A673 (cell line): Measurements from ENCODE around the gene PPM1M. TPM values are rescaled to one million over a fixed set of nuclear protein-coding genes. Genes with fewer than 3 reads are reported as not detected.

Experiments
- BruUV-seq: library from RNA; stranded (reverse); fragments of 400-500 nt; replicated peaks from 2 replicates; lab custom pipeline; 2021; lab: Mats Ljungman, UMichigan
- CTCF ChIA-PET: fragments of 300-600 bp; sonication (Branson Sonifier 250); formaldehyde crosslinking; loops from one replicate; lab custom pipeline; 2022; ENCODE audit warnings: antibody characterized with exemption; lab: Charles Lee
- POLR2A ChIA-PET: fragments of 300-600 bp; sonication (Branson Sonifier 250); formaldehyde crosslinking; loops from one replicate; lab custom pipeline; 2022; ENCODE audit warnings: antibody characterized with exemption; ENCODE audit not compliant: low non-redundant PET; lab: Charles Lee
- DNase-seq: peaks from one replicate; pipeline ENCODE4 v3.0.0-alpha.2; 2015; ENCODE audit warnings: low spot score
- H3K27ac ChIP-seq: fragments of 200-600 bp; sonication (generic); 2 replicates; pipeline ENCODE4 v1.5.1; 2016; ENCODE audit warnings: mixed run types, low read depth, mild to moderate bottlenecking, mixed read lengths, antibody characterized with exemption, low read length; ENCODE audit not compliant: poor library complexity, severe bottlenecking
- H3K27me3 ChIP-seq: fragments of 200-600 bp; sonication (generic); replicated peaks from 2 replicates; pipeline ENCODE4 v1.6.1; 2017; ENCODE audit warnings: mixed run types, low read depth, mild to moderate bottlenecking, mixed read lengths, antibody characterized with exemption, low read length; ENCODE audit not compliant: insufficient read depth, poor library complexity
- H3K36me3 ChIP-seq: fragments of 200-600 bp; sonication (generic); 2 replicates; pipeline ENCODE4 v1.6.1; 2016; ENCODE audit warnings: mixed run types, mild to moderate bottlenecking, mixed read lengths, antibody characterized with exemption, low read length; ENCODE audit not compliant: insufficient read depth, poor library complexity, severe bottlenecking
- H3K4me1 ChIP-seq: fragments of 200-600 bp; sonication (generic); 2 replicates; pipeline ENCODE4 v1.6.1; 2017; ENCODE audit warnings: mixed run types, mild to moderate bottlenecking, mixed read lengths, antibody characterized with exemption, low read length; ENCODE audit not compliant: insufficient read depth, poor library complexity, severe bottlenecking
- H3K4me3 ChIP-seq: fragments of 200-600 bp; sonication (generic); 2 replicates; pipeline ENCODE4 v1.5.1; 2016; ENCODE audit warnings: low read depth, mixed run types, mild to moderate bottlenecking, mixed read lengths, low read length; ENCODE audit not compliant: poor library complexity, severe bottlenecking
- H3K9me3 ChIP-seq: fragments of 200-600 bp; sonication (generic); 2 replicates; pipeline ENCODE4 v1.6.1; 2016; ENCODE audit warnings: mixed run types, low read depth, mild to moderate bottlenecking, mixed read lengths, antibody characterized with exemption, low read length; ENCODE audit not compliant: poor library complexity, severe bottlenecking
- EZH2 ChIP-seq: fragments of 200-600 bp; sonication (generic); IDR thresholded peaks from 2 replicates; pipeline ENCODE4 v1.6.1; 2017; ENCODE audit warnings: borderline replicate concordance, low read depth, mild to moderate bottlenecking, mixed read lengths, antibody characterized with exemption, low read length; ENCODE audit not compliant: poor library complexity, severe bottlenecking
- intact Hi-C: fragments of 100-400 bp; cut with micrococcal nuclease; formaldehyde crosslinking; loops from one replicate; pipeline ENCODE4 v1.10.0; 2022; ENCODE audit not compliant: unreplicated experiment
- total RNA-seq: library from RNA; stranded (reverse); gene quantifications from 2 replicates; pipeline ENCODE4 v1.2.3, GENCODE V29; 2021
- TF ChIP-seq, protein P1 (sequence below): fragments of 300-800, 200-600 bp; sonication (generic); conservative IDR thresholded peaks from 2 replicates; pipeline ENCODE4 v1.5.1; 2017; ENCODE audit warnings: low read depth, mild to moderate bottlenecking, antibody characterized with exemption, low read length, moderate library complexity, mixed read lengths

The PPM1M gene
- total RNA-seq, 1 experiment from 2014 or later: 3.6 TPM

DNA sequence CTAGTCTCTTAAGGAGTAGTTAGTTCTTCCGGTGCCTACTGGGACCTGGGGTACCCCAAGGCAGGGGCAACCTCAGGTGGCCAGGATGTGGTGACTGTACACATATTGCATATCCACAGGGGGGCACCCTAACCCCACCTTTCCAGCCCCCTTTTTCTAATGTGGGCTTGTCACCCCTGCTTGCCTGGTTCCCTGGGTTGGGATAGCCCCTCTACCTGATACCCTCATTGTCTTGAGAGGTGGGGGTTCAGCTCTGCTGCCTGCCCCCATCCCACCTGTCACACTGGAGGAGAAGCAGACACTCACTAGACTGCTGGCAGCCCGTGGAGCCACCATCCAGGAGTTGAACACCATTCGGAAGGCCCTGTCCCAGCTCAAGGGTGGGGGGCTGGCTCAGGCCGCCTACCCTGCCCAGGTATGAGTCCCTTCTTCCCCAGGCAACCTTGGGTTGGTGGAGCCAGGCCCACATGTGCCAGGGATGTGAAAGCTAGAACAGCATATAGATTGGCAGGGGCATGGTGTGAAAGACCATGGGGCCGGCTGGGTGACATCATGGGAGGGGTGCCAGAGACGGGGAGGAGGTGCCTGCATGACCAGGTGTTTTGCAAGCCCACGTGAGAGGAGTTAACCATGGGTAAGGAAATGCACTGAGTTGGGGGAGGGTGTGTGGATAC, 46.1 kb downstream of the PPM1M start:
- Histone ChIP-seq H3K4me3 (no peak overlapping the region), H3K4me1 (peaks cover 3% of the 10 kb centered on the region), H3K27ac (no peak overlapping the region), H3K9me3 (no peaks in the 10 kb centered on the region), H3K36me3 (no peaks in the 10 kb centered on the region), H3K27me3 (no peaks in the 10 kb centered on the region)
- no TSS peak for BruUV-seq
- CTCF ChIA-PET: no interaction called here
- POLR2A ChIA-PET: no interaction called here
- TF ChIP-seq, protein P1, sequence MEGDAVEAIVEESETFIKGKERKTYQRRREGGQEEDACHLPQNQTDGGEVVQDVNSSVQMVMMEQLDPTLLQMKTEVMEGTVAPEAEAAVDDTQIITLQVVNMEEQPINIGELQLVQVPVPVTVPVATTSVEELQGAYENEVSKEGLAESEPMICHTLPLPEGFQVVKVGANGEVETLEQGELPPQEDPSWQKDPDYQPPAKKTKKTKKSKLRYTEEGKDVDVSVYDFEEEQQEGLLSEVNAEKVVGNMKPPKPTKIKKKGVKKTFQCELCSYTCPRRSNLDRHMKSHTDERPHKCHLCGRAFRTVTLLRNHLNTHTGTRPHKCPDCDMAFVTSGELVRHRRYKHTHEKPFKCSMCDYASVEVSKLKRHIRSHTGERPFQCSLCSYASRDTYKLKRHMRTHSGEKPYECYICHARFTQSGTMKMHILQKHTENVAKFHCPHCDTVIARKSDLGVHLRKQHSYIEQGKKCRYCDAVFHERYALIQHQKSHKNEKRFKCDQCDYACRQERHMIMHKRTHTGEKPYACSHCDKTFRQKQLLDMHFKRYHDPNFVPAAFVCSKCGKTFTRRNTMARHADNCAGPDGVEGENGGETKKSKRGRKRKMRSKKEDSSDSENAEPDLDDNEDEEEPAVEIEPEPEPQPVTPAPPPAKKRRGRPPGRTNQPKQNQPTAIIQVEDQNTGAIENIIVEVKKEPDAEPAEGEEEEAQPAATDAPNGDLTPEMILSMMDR: peak; percentile 39
- TF ChIP-seq EZH2: no peak
- DNase-seq: no peak
- intact Hi-C loops: no loop called here

DNA sequence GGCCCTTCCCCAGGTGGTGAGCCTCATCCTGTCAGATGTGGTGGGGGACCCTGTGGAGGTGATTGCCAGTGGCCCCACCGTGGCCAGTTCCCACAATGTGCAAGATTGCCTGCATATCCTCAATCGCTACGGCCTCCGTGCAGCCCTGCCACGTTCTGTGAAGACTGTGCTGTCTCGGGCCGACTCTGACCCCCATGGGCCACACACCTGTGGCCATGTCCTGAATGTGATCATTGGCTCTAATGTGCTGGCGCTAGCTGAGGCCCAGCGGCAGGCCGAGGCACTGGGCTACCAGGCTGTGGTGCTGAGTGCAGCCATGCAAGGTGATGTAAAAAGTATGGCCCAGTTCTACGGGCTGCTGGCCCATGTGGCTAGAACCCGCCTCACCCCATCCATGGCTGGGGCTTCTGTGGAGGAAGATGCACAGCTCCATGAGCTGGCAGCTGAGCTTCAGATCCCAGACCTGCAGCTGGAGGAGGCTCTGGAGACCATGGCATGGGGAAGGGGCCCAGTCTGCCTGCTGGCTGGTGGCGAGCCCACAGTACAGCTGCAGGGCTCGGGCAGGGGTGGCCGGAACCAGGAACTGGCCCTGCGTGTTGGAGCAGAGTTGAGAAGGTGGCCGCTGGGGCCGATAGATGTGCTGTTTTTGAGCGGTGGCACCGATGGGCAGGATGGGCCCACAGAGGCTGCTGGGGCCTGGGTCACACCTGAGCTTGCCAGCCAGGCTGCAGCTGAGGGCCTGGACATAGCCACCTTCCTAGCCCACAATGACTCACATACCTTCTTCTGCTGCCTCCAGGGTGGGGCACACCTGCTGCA, 46.9 kb downstream of the PPM1M start:
- CTCF ChIA-PET: no interaction called here
- Histone ChIP-seq H3K9me3 (no peaks in the 10 kb centered on the region), H3K27ac (no peak overlapping the region), H3K4me1 (peaks cover 3% of the 10 kb centered on the region), H3K4me3 (no peak overlapping the region), H3K27me3 (no peaks in the 10 kb centered on the region), H3K36me3 (no peaks in the 10 kb centered on the region)
- TF ChIP-seq, protein P1: no peak
- TF ChIP-seq EZH2: no peak
- POLR2A ChIA-PET: no interaction called here
- BruUV-seq: no TSS peak
- intact Hi-C loops: no loop called here
- DNase-seq: no peak

DNA sequence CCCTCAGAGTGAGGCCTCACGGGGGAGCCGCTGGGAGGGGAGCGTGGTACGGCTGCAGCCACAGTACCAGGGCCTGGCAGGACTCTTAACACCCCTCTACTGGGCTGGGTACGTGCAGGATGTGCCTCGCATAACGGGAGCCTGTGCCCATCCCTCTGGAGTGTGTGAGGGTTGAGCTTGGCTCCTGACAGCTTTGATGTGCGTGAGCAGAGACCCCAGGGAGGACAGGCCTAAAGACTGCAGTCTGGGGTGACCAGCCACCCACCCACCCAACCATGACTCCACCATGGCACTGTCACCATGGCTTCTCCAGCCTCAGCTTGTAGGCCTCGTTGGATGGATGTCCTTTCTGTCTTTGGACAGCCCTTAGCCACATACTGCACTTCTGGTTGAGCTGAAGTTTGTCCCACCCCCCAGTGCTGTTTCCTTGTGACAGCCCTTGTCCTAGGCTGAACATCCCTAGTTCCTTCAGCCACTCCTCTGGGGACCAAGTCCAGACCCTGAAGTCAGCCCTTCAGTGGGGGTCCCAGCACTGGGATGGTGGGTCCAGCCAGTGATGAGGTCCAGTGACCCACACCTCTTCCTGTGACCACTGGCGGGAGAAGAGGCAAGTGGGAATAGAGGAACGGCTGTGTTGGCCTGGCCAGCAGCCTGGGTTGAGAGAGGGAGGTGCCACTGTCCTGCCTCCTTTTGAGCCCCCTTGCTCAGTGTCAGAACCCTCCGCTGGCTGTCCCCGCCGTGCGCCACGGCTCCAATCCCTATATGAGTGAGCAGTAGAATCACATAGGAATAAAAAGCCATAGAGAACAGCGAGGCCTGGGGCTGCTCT, 48.1 kb downstream of the PPM1M start:
- intact Hi-C loops: no loop called here

More for the DNA sequence above, 48.1 kb downstream of the PPM1M start:
- H3K9me3 ChIP-seq: no peaks in the 10 kb centered on the region
- TF ChIP-seq EZH2: no peak
- TF ChIP-seq, protein P1: no peak
- ChIA-PET POLR2A (no interaction called here), CTCF (no interaction called here)
- no peak overlapping the region for H3K4me3 ChIP-seq
- H3K27ac ChIP-seq: no peak overlapping the region
- peaks cover under 1% of the 10 kb centered on the region for H3K4me1 ChIP-seq
- no TSS peak for BruUV-seq
- no peaks in the 10 kb centered on the region for H3K36me3 ChIP-seq
- no peak for DNase-seq
- H3K27me3 ChIP-seq: no peaks in the 10 kb centered on the region
